ENCODE data around the gene ADAMTSL3.
"Not testable (repeated sequence)": the region's sequence is repeated elsewhere in the genome, so short reads cannot be mapped to it uniquely, and the experiment has no call there.

Gene ADAMTSL3

DNA sequence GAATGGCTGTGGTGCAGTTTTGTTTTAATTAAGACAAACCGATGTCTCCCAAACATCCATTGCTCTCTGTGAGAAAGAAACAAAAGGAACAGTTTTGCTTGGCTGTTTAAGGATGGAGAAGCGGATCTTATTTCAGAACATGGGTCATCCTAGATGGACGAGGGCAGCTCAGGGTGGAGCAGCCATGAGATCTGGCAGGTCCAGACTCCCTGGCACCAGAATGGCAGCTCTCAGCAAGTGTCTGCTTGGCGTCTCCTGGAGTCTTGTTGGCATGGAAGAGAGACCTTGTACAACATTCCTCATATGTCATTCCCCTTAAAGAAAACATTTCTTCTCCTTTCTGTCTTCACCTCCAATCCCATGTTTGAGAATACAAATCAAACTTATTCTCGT lies 93.8 kb downstream of the ADAMTSL3 start:
- Histone ChIP-seq H3K4me3 (ENCODE audit: low read length in 2 of 2) (no peak overlapping the region), H3K79me1 (ENCODE audit: low read depth, low read length) (no peaks in the 10 kb centered on the region), H3K36me3 (replicated peaks in 1 of 2; ENCODE audit: control insufficient read depth in 2 of 2, insufficient read depth in 2 of 2, low read length in 2 of 2) (no peaks in the 10 kb centered on the region), H2BK120ac (ENCODE audit: low read depth, low read length) (no peak overlapping the region), H3K27ac (replicated peaks; ENCODE audit: low read length) (no peak overlapping the region), H3K4me1 (ENCODE audit: control insufficient read depth in 2 of 2, insufficient read depth in 1 of 2, low read depth in 1 of 2, low read length in 2 of 2) (no peaks in the 10 kb centered on the region), H2AFZ (ENCODE audit: low read length) (no peak overlapping the region), H2BK12ac (ENCODE audit: low read length) (no peak overlapping the region), H3K4ac (ENCODE audit: low read length) (no peak overlapping the region), H3K27me3 (ENCODE audit: control insufficient read depth in 3 of 3, insufficient read depth in 3 of 3, low read depth in 1 of 3, low read length in 3 of 3) (no peaks in the 10 kb centered on the region), H4K8ac (ENCODE audit: low read depth, low read length) (no peak overlapping the region), H3K23ac (ENCODE audit: low read depth, low read length, poor library complexity) (no peak overlapping the region), H2BK15ac (ENCODE audit: low read length) (no peak overlapping the region), H4K91ac (ENCODE audit: low read depth, low read length, poor library complexity) (no peak overlapping the region), H2BK5ac (ENCODE audit: low read length) (no peak overlapping the region), H3K14ac (ENCODE audit: low read length) (no peak overlapping the region), H3K4me2 (ENCODE audit: insufficient read depth, low read length, poor library complexity, severe bottlenecking) (no peak overlapping the region), H3K9ac (ENCODE audit: low read depth, low read length, poor library complexity) (no peak overlapping the region), H2AK5ac (ENCODE audit: low read depth, low read length) (no peak overlapping the region), H3K18ac (ENCODE audit: low read length) (no peak overlapping the region), H3K9me3 (replicated peaks in 1 of 2; ENCODE audit: control insufficient read depth in 2 of 2, insufficient read depth in 1 of 2, low read depth in 1 of 2, low read length in 2 of 2) (no peaks in the 10 kb centered on the region)
- WGBS, 2 donors (ENCODE audit: extremely low coverage in 2 of 2, insufficient read length in 2 of 2, insufficient replicate concordance in 1 of 2), result 100% methylated on average over 1 of the region's 5 CpGs; no CpG with 5 or more reads in 1 of the 2 donors
- no peak for DNase-seq (ENCODE audit: low spot score)

DNA sequence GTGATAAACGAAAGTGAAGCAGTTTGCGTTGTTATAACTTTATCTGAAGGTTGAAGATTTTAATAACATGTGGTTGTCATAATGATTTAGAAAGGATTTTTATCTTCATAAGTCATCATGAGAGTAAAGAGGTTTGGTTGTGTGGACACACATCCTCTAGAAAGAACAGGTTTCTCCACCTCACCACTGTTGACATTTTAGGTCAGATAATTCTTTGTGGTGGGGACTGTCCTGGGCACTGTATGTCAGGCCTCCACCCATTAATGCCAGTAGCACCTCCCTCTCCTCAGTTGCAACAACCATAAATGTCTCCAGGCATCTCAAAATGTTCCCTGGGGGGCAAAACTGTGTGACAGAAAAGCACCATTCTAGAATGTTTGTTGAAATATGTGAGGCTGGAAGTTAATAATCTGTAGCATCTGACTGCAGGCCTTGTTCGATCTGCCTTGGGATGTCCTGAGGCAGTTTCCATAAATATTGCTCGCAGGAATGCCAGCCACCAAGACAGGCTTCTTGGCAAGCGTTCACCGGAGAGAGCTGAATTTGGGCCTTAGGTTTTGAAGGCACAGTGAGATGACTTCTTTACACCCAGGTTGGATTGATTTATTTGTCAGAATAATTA lies 100.1 kb downstream of the ADAMTSL3 start:
- Histone ChIP-seq H3K4ac (ENCODE audit: low read length) (no peak overlapping the region), H3K4me2 (ENCODE audit: insufficient read depth, low read length, poor library complexity, severe bottlenecking) (no peak overlapping the region), H3K14ac (ENCODE audit: low read length) (no peak overlapping the region), H2BK12ac (ENCODE audit: low read length) (no peak overlapping the region), H3K9ac (ENCODE audit: low read depth, low read length, poor library complexity) (no peak overlapping the region), H3K18ac (ENCODE audit: low read length) (no peak overlapping the region), H3K36me3 (replicated peaks in 1 of 2; ENCODE audit: control insufficient read depth in 2 of 2, insufficient read depth in 2 of 2, low read length in 2 of 2) (no peaks in the 10 kb centered on the region), H3K27ac (replicated peaks; ENCODE audit: low read length) (no peak overlapping the region), H3K4me3 (ENCODE audit: low read length in 2 of 2) (no peak overlapping the region), H3K27me3 (ENCODE audit: control insufficient read depth in 3 of 3, insufficient read depth in 3 of 3, low read depth in 1 of 3, low read length in 3 of 3) (no peaks in the 10 kb centered on the region), H4K91ac (ENCODE audit: low read depth, low read length, poor library complexity) (no peak overlapping the region), H3K9me3 (replicated peaks in 1 of 2; ENCODE audit: control insufficient read depth in 2 of 2, insufficient read depth in 1 of 2, low read depth in 1 of 2, low read length in 2 of 2) (peaks cover 0 to 2% of the 10 kb centered on the region in 2 donors), H3K23ac (ENCODE audit: low read depth, low read length, poor library complexity) (no peak overlapping the region), H2BK120ac (ENCODE audit: low read depth, low read length) (no peak overlapping the region), H2AFZ (ENCODE audit: low read length) (no peak overlapping the region), H3K4me1 (ENCODE audit: control insufficient read depth in 2 of 2, insufficient read depth in 1 of 2, low read depth in 1 of 2, low read length in 2 of 2) (no peaks in the 10 kb centered on the region), H4K8ac (ENCODE audit: low read depth, low read length) (no peak overlapping the region), H2AK5ac (ENCODE audit: low read depth, low read length) (no peak overlapping the region), H2BK5ac (ENCODE audit: low read length) (no peak overlapping the region), H3K79me1 (ENCODE audit: low read depth, low read length) (no peaks in the 10 kb centered on the region), H2BK15ac (ENCODE audit: low read length) (no peak overlapping the region)
- no peak for DNase-seq (ENCODE audit: low spot score)
- no CpG with 5 or more reads among the region's 6 CpGs for WGBS, 2 donors (ENCODE audit: extremely low coverage in 2 of 2, insufficient read length in 2 of 2, insufficient replicate concordance in 1 of 2)

DNA sequence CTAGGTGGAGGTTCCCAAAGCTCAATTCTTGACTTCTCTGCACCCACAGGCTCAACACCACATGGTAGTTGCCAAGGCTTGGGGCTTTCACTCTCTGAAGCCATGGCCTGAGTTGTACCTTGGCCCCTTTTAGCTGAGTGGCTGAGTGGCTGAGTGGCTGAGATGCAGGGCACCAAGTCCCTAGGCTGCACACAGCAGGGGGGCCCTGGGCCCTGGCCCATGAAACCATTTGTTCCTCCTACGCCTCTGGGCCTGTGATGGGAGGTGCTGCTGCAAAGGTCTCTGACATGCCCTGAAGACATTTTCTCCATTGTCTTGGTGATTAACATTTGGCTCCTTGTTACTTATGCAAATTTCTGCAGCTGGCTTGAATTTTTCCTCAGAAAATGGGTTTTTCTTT lies 103.4 kb downstream of the ADAMTSL3 start:
- H2BK15ac ChIP-seq (ENCODE audit: low read length); H2BK5ac ChIP-seq (ENCODE audit: low read length); H3K9ac ChIP-seq (ENCODE audit: low read depth, low read length, poor library complexity); H2BK120ac ChIP-seq (ENCODE audit: low read depth, low read length); H3K4ac ChIP-seq (ENCODE audit: low read length); H3K4me2 ChIP-seq (ENCODE audit: insufficient read depth, low read length, poor library complexity, severe bottlenecking); H3K9me3 ChIP-seq (replicated peaks in 1 of 2; ENCODE audit: control insufficient read depth in 2 of 2, insufficient read depth in 1 of 2, low read depth in 1 of 2, low read length in 2 of 2); H3K23ac ChIP-seq (ENCODE audit: low read depth, low read length, poor library complexity); H3K18ac ChIP-seq (ENCODE audit: low read length); H3K79me1 ChIP-seq (ENCODE audit: low read depth, low read length); H3K4me1 ChIP-seq (ENCODE audit: control insufficient read depth in 2 of 2, insufficient read depth in 1 of 2, low read depth in 1 of 2, low read length in 2 of 2); H2AK5ac ChIP-seq (ENCODE audit: low read depth, low read length); H2AFZ ChIP-seq (ENCODE audit: low read length); H3K27me3 ChIP-seq (ENCODE audit: control insufficient read depth in 3 of 3, insufficient read depth in 3 of 3, low read depth in 1 of 3, low read length in 3 of 3); DNase-seq (ENCODE audit: low spot score); H3K14ac ChIP-seq (ENCODE audit: low read length); H4K8ac ChIP-seq (ENCODE audit: low read depth, low read length); H4K91ac ChIP-seq (ENCODE audit: low read depth, low read length, poor library complexity); H3K36me3 ChIP-seq (replicated peaks in 1 of 2; ENCODE audit: control insufficient read depth in 2 of 2, insufficient read depth in 2 of 2, low read length in 2 of 2); H3K27ac ChIP-seq (replicated peaks; ENCODE audit: low read length); H3K4me3 ChIP-seq (ENCODE audit: low read length in 2 of 2): not testable (repeated sequence)
- no CpG with 5 or more reads among the region's 1 CpG for WGBS, 2 donors (ENCODE audit: extremely low coverage in 2 of 2, insufficient read length in 2 of 2, insufficient replicate concordance in 1 of 2)
- H2BK12ac ChIP-seq (ENCODE audit: low read length), result peak overlapping the region; percentile 22

DNA sequence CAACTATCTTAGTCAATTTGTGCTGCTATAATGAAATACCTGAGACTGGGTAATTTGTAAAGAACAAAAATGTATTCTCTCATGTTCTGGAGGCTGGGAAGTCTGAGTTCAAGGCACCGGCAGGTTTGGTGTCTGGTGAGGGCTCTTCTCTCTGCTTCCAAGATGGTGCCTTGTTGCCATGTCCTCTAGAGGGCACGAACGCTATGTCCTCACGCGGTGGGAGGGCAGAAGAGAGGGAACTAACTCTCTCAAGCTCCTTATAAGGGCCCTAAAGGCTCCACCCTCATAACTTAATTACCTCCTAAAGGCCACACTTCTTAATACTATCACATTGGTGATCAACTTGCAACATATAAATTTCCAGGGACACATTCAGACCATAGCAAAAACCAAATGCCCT lies 108.4 kb downstream of the ADAMTSL3 start:
- Histone ChIP-seq H2BK5ac (ENCODE audit: low read length) (no peak overlapping the region), H2AFZ (ENCODE audit: low read length) (no peak overlapping the region), H3K27ac (replicated peaks; ENCODE audit: low read length) (no peak overlapping the region), H3K9ac (ENCODE audit: low read depth, low read length, poor library complexity) (no peak overlapping the region), H4K8ac (ENCODE audit: low read depth, low read length) (no peak overlapping the region), H4K91ac (ENCODE audit: low read depth, low read length, poor library complexity) (no peak overlapping the region), H3K27me3 (ENCODE audit: control insufficient read depth in 3 of 3, insufficient read depth in 3 of 3, low read depth in 1 of 3, low read length in 3 of 3) (no peaks in the 10 kb centered on the region), H3K4ac (ENCODE audit: low read length) (no peak overlapping the region), H2BK15ac (ENCODE audit: low read length) (no peak overlapping the region), H3K9me3 (replicated peaks in 1 of 2; ENCODE audit: control insufficient read depth in 2 of 2, insufficient read depth in 1 of 2, low read depth in 1 of 2, low read length in 2 of 2) (no peaks in the 10 kb centered on the region), H2AK5ac (ENCODE audit: low read depth, low read length) (no peak overlapping the region), H3K18ac (ENCODE audit: low read length) (no peak overlapping the region), H3K36me3 (replicated peaks in 1 of 2; ENCODE audit: control insufficient read depth in 2 of 2, insufficient read depth in 2 of 2, low read length in 2 of 2) (no peaks in the 10 kb centered on the region), H3K4me1 (ENCODE audit: control insufficient read depth in 2 of 2, insufficient read depth in 1 of 2, low read depth in 1 of 2, low read length in 2 of 2) (peaks cover 0 to 1% of the 10 kb centered on the region in 2 donors), H2BK120ac (ENCODE audit: low read depth, low read length) (no peak overlapping the region), H3K14ac (ENCODE audit: low read length) (no peak overlapping the region), H2BK12ac (ENCODE audit: low read length) (no peak overlapping the region), H3K23ac (ENCODE audit: low read depth, low read length, poor library complexity) (no peak overlapping the region), H3K79me1 (ENCODE audit: low read depth, low read length) (no peaks in the 10 kb centered on the region), H3K4me2 (ENCODE audit: insufficient read depth, low read length, poor library complexity, severe bottlenecking) (no peak overlapping the region), H3K4me3 (ENCODE audit: low read length in 2 of 2) (no peak overlapping the region)
- WGBS, 2 donors (ENCODE audit: extremely low coverage in 2 of 2, insufficient read length in 2 of 2, insufficient replicate concordance in 1 of 2), result no CpG with 5 or more reads among the region's 5 CpGs
- DNase-seq (ENCODE audit: low spot score), result no peak
